GM21423 (cell line): Measurements from ENCODE around the gene RYR1.
"Not testable (repeated sequence)": the region's sequence is repeated elsewhere in the genome, so short reads cannot be mapped to it uniquely, and the experiment has no call there.

Source experiments
- ATAC-seq: cut with Tn5 transposase; IDR thresholded peaks from one replicate; pipeline ENCODE4 v1.9.1; 2021; ENCODE audit warnings: mild to moderate bottlenecking, moderate library complexity; ENCODE audit not compliant: unreplicated experiment

The RYR1 gene

DNA sequence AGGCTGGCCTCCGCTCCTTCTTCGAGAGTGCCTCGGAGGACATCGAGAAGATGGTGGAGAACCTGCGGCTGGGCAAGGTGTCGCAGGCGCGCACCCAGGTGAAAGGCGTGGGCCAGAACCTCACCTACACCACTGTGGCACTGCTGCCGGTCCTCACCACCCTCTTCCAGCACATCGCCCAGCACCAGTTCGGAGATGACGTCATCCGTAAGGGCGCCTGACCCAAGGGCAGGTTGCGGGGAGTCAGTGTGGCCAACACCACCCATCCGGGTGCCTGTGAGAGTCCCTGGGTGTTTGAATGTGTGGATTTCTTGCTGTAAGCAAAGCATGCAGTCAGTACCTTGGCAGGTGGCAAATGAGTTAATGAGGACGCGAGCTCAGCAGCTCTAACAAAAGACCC lies 78.8 kb downstream of the RYR1 start:
- ATAC-seq, result no peak

DNA sequence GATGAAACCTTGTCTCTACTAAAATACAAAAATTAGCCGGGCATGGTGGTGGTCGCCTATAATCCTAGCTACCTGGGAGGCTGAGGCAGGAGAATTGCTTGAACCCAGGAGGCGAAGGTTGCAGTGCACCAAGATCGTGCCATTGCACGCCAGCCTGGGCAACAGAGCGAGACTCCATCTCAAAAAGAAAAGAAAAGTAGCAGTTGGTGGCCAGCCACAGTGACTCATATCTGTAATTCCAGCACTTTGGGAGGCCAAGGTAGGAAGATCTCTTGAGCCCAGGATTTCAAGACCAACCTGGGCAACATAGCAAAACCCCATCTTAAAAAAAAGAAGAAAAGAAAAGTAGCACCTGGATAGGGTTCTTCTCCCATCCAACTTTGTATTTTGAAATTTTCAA lies 79.7 kb downstream of the RYR1 start:
- not testable (repeated sequence) for ATAC-seq

DNA sequence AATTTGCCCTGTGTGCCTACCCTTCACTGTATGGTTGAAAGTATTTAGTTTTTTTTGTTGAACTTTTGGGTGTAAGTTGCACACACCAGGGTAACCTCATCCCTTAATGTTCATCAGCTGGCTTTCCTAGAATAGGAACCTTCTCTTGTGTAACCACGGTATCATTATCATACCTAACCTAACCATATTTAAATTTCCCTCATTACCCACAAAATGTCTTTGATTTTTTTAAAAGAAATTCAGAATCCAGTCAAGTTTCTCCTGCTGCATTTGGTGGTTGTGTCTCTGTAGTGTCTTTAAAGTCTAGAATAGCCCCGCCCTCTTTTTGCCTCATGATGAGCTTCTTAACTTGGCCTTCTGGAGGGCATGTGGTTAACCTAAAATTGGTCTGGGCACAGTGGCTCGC lies 80.3 kb downstream of the RYR1 start:
- ATAC-seq, result no peak

DNA sequence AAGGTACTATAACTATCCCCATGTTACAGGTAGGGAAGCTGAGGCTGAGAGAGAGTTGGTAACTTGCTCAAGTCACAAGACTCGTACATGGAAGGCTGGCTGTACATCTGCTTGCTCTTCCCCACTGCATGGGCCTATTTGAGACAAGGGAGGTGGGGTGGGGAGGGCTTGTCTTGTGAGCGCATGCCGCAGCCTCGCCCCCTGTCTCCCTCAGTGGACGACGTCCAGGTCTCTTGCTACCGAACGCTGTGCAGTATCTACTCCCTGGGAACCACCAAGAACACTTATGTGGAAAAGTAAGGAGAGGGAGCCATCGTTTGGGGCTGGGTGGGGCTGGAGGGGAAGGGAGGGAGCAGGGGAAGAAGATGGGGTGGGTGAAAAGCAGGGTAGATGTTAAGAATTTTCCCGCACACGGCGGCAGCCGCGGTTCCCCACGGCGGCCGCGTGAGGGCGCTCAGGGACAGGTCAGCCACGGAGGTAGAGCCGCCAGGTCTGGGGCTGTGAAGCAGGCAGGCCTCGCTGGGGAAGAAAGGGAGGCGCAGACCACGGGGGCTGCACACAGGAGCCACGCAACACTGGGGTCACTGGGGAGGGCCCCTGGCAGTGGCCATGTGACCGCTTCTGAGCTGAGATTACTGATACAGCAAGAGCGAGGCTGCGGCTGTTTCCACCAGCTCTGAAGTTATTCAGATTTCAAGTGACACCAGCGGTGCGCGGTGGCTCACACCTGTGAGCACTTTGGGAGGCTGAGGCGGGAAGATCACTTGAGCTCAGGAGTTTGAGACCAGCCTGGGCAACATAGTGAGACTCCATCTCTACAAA lies 81.5 kb downstream of the RYR1 start:
- ATAC-seq, result no peak

DNA sequence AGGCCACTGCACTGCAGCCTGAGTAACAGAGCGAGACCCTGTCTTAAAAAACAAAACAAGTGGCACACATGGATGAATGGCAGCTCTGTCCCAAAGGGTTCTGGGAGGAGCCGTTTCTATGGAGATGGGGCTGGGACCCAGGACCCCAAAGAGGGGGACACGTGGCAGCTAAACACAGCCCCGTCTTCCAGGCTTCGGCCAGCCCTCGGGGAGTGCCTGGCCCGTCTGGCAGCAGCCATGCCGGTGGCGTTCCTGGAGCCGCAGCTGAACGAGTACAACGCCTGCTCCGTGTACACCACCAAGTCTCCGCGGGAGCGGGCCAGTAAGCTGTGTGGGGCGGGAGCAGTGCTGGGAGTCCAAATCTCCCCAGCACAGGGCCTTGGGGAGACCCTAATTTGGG lies 82.4 kb downstream of the RYR1 start:
- ATAC-seq, result no peak

DNA sequence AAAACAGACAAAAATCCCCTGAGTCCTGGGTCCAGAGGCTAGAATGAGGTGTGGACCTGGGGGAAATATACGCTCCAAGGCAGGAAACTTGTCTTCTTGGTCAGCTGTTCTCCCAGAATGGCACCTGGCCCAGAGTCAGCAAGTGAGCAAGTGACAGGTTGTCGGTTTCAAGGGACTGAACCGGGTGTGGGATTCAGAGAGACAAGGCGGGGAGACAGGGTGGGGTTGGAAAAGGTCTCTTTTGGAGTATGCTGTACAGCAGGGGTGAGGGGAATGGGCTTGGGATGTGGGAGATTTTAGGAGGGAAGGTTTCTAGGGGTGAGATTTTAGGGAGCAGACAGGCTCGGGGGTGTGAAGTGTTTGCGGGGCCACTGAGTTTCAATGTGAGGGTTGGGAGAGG lies 83.3 kb downstream of the RYR1 start:
- ATAC-seq, result no peak

DNA sequence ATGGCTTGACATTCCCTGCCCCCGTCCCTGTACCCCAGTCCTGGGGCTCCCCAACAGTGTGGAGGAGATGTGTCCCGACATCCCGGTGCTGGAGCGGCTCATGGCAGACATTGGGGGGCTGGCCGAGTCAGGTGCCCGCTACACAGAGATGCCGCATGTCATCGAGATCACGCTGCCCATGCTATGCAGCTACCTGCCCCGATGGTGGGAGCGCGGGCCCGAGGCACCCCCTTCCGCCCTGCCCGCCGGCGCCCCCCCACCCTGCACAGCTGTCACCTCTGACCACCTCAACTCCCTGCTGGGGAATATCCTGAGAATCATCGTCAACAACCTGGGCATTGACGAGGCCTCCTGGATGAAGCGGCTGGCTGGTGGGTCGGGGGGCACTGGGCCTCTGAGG lies 83.8 kb downstream of the RYR1 start:
- ATAC-seq, result no peak

DNA sequence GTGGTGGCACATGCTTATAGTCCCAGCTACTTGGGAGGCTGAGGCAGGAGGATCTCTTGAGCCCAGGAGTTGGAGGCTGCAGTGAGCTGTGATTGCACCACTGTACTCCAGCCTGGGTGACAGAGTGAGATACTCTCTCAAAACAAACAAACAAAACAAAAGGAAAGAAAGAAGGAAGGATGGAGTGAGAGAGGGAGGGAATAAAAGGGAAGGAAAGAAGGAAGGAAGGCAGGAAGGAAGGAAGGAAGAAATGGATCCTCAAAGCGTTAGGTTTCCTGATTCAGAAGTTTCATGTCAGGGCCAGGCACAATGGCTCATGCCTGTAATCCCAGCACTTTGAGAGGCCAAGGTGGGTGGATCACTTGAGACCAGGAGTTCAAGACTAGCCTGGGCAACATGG lies 84.5 kb downstream of the RYR1 start:
- not testable (repeated sequence) for ATAC-seq

DNA sequence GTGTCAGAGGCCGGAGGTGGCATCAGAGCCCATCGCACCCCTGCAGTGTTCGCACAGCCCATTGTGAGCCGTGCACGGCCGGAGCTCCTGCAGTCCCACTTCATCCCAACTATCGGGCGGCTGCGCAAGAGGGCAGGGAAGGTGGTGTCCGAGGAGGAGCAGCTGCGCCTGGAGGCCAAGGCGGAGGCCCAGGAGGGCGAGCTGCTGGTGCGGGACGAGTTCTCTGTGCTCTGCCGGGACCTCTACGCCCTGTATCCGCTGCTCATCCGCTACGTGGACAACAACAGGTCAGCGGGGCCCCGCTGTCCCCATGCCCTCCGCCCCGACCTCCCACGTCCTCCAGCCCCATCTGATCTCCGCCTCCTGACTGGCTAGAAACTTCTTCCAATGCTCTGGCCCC lies 85.7 kb downstream of the RYR1 start:
- no peak for ATAC-seq

DNA sequence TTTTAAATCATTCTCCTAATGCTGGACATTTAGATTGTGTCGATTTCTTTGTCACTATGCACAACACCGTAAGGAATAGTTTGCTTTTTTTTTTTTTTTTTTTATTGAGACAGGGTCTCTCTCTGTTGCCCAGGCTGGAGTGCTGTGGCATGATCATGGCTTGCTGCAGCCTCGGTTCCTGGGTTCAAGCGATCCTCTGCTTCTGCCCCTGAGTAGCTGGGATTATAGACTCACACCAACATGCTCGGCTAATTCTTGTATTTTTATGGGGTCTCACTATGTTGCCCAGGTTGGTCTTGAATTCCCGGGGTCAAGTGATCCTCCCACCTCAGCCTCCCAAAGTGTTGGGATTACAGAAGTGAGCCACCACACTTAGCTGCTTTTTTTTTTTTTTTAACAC lies 86.5 kb downstream of the RYR1 start:
- ATAC-seq, result no peak

DNA sequence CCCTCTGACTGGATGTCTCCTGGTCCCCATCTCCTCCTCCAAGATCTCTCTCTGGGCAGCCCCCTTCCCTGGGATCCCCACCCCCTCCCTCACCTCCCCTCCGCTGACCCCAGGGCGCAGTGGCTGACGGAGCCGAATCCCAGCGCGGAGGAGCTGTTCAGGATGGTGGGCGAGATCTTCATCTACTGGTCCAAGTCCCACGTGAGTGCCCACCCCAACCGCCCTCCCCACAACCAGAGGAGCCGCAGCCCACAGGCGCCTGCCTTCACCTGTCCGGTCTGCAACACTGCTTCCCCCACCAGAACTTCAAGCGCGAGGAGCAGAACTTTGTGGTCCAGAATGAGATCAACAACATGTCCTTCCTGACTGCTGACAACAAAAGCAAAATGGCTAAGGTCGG lies 89.4 kb downstream of the RYR1 start:
- ATAC-seq, result no peak

DNA sequence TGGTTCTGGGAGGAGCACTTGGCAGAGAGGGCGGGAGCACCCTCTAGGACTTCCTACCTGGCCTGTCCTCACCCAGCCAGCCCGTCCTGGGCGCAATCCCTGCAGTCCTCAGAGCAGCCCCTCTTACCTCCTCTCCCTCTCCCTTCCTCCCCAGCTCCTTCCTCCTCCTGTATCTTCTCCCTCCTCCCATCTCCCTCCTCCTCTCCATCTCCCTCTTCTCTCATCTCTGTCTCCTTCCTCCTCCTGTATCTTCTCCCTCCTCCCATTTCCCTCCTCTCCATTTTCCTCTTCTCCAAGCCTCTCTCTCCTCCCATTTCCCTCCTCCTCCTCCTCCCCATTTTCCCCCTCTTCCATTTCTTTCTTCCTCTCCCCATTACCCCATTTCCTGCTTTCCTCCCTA lies 89.8 kb downstream of the RYR1 start:
- ATAC-seq, result no peak

DNA sequence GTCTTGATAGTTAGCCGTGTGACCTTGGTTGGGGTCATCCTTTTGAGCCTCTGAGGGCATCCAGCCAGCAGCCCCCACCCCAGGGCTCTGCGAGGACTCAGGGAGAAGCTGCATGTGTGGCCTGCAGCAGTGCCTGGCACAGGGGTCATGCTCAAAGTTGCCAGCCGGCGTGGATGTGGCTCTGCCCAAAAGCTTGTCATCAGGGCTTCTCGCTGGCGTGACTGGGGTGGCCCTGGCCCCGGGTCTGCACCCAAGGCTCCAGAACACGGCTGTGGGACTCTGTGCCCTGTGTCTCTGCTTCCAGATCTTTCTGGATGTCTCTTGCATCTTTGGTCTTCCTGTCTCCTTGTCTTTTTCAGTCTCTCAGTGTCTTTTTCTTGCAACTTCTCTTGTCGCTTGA lies 90.9 kb downstream of the RYR1 start:
- no peak for ATAC-seq

DNA sequence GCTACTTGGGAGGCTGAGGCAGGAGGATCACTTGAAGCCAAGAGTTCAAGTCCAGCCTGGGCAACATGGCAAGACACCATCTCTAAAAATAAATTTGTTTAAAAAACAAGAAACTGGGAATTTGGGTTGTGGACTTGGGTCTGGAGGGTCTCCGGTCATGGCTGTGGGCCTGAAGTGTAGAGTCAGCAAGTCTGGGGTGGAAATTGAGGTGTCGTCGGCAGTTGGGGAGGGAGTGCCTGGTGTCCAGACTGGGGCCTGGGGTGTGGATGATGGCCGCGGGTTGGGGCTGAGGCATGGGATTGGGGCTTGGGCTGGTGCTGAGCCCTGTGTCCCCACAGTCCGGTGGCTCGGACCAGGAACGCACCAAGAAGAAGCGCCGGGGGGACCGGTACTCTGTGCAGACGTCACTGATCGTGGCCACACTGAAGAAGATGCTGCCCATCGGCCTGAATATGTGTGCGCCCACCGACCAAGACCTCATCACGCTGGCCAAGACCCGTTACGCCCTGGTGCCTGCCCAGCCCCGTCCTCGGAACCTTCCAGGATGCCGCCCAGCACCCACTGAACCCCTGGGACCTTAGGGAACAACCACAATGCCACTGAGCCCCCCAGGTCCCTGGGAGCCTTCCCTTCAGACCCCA lies 91.6 kb downstream of the RYR1 start:
- ATAC-seq, result no peak

DNA sequence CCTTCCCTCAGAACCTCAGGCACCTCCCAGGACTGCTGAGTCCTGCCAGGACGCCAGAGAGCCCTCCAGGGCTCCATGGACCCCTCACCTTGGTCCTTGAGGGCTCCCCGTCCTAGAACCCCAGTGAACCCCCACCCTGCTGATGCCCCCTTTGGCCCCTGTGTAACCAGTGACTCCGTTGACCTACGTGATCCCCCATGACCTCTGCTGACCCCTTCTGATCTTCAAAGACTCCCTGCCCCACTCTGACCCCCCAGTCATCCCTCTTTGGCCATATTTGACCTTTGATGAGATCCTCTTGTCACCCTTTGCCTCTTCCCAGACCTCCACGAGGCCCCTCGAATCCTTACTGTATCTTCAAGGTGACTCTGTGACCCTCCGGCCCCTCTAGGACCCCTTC lies 92.9 kb downstream of the RYR1 start:
- ATAC-seq, result no peak

DNA sequence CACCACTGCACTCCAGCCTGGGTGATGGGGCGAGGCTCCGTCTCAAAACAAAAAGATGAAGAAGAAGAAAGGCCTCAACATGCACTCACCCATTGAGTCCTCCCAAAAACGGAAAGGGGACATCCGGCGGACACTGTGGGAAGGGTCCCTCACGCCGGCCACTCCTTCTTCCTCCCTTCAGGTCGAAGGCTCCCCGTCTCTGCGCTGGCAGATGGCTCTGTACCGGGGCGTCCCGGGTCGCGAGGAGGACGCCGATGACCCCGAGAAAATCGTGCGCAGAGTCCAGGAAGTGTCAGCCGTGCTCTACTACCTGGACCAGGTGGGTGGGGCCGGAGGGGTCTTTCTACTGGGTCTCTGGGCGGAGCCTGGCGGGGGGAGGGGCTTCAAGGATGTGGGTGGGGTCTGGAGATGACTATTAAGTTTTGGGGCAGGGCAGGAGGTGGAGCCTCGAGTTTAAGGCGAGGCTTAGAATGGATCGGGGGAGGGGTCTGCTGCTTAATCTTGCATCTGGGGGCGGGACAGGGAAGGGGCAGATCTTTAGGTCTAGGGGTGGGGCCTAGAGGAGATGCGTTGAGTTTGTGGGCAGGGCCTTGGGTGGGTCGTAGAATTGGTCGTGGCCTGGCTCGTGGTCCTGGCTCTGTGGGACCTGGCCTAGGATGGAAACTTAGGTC lies 94.1 kb downstream of the RYR1 start:
- ATAC-seq, result no peak

DNA sequence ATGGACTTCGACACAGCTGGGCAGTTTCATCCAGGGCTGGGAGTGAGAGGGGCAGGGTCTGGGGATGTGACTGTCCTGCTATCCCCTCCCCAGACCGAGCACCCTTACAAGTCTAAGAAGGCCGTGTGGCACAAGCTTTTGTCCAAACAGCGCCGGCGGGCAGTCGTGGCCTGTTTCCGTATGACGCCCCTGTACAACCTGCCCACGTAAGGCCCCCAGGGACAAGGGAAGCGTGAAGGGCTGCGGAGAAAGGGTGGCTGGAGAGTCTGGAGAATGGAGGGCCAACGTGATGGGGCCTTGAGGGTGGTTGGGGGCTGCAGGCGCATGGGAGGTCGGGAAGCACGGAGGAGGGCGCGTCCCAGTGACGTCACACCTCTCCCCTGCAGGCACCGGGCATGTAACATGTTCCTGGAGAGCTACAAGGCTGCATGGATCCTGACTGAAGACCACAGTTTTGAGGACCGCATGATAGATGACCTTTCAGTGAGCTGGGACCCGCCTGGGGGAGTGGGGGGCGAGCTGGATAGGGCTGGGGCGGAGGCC lies 94.8 kb downstream of the RYR1 start:
- ATAC-seq, result no peak

DNA sequence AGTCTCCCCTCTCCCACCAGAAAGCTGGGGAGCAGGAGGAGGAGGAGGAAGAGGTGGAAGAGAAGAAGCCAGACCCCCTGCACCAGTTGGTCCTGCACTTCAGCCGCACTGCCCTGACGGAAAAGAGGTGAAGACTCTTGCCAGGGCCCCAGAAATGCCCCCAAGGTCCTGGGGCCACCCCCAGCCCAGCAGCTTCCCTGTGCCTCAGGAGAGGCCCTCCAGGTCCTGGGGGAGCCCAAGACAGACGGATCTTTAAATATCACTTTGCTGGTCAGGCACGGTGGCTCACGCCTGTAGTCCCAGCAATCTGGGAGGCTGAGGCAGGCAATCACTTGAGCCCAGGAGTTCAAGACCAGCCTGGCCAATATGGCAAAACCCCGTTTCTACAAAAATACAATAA lies 95.4 kb downstream of the RYR1 start:
- no peak for ATAC-seq

DNA sequence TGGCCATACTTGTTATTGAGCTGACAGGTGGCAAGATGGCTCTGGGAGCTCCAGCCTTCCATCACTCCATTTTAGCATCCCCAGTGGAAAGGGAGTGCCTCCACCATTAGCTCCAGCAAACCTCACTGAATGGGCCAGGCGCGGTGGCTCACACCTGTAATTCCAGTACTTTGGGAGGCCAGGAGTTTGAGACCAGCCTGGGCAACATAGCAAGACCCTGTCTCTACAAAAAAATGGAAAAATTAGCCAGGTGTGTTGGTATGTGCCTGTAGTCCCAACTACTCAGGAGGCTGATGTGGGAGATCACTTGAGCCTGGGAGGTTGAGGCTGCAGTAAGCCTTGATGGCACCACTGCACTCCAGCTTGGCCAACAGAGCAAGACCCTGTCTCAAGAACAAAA lies 98.0 kb downstream of the RYR1 start:
- no peak for ATAC-seq

DNA sequence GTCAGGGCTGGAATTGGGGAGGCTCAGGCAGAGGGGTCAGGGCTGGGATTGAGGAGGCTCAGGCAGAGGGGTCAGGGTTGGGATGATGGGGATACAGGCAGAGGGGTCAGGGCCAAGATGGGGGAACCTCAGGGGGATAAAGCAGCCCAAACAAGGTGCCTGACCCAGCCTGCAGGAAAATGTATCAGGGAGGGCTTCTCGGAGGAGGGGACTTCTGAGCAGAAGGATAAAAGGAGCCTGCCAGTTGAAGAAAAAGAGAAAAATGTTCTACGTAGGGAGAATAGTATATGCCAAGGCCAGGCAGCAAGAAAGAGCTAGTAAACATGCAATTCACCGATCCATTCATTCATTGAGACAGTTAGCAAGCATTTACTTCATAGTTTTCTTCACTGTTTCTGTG lies 99.4 kb downstream of the RYR1 start:
- no peak for ATAC-seq

DNA sequence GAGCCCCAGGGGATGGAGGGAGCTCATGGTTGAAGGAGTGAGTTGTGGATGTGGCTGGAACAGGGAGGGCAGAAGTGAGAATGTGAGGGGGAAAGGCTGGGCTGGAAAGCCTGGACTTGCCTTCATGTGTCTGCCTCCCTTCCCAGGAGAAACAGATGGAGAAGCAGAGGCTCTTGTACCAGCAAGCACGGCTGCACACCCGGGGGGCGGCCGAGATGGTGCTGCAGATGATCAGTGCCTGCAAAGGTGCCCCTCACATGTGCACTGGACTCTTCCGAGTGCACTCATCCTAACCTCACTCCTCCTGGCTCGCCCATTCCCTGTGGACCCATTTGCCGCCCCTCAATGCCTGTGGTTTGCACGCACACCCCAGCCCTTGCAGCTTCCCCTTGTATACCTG lies 101.1 kb downstream of the RYR1 start:
- no peak for ATAC-seq

DNA sequence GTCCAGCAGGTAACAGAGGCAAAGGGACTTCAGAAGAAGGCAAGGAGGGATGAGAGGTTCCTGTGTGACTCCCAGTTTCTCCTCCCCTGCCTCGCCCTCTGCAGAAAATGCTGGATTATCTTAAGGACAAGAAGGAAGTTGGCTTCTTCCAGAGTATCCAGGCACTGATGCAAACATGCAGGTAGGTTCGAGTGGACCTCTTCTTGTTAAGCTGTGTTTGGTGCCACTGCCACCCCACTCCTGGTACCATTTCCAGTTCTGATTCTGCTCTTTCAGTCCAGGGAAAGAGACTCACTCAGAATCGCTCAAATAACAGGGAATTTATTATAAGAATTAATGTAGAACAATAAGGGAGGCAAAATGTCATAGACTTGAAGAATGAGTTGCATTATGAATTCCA lies 101.7 kb downstream of the RYR1 start:
- ATAC-seq, result no peak
